GM08714 (cell line): ENCODE measurements around the gene TCP11L2.

ENCODE experiments used
- H3K4me3 ChIP-seq: fragments of 200-500 bp; sonication (Bioruptor generic); 2 replicates; pipeline ENCODE4 v1.5.1; 2014; ENCODE audit warnings: mild to moderate bottlenecking, low read length, inconsistent platforms
- ZNF274 ChIP-seq: IDR thresholded peaks from 2 replicates; pipeline ENCODE4 v1.6.1; 2012; ENCODE audit warnings: mild to moderate bottlenecking, low read depth, low read length

The TCP11L2 gene

DNA sequence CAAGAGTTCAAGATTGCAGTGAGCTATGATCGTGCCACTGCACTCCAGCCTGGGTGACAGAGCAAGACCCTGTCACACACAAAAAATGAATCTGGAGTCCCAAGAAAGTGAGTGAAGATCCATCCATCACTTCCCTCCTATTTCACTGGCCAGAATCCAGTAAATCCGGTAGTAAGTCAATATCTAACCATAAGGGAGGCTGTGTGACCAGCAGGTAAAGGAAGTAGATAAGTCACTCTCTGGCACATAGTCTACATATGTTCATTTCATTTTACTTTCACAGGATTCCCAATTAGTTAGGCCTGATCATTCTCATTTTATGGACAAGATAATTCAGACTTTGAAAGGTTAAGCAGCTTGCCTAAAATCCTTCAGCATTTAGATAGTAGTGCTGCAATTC is 11.9 kb upstream of the TCP11L2 start:
- no peak for TF ChIP-seq ZNF274
- H3K4me3 ChIP-seq: no peak overlapping the region

DNA sequence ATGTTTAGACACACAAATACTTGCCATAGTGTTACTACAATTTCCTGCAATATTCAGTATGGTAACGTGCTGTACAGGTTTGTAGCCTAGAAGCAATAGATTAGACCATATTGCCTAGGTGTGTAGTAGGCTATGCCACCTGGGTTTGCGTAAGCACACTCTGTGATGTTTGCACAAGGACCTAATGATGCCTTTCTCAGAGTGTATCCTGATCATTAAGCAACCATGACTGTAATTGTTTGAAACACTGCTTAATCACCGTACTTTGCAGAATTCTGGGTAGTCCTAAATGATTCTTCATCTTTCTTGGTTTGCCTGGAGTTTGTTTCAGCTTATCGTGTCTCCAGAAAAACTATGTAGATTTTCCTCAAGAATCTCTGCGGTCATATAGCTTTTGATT is 11.2 kb upstream of the TCP11L2 start:
- TF ChIP-seq ZNF274: no peak

DNA sequence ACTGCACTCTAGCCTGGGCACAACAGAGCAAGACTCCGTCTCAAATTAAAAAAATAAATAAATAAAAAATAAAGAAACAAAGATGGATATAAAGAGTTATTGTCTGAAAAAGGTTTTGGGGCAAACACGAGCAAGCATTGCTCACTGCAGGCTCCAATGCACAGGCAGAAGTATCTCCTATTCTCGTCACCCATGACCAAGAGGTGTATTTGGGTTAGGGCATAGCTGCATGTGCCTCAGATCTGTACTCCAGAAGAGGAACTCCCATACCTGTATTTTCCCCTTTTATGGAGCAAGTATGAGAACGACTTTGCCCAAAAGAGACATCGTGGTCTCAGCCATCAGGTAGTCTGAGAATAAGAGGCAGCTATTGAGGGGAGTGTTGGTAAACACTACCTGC is 10.2 kb upstream of the TCP11L2 start:
- TF ChIP-seq ZNF274: no peak
- H3K4me3 ChIP-seq: no peak overlapping the region

More for the DNA sequence above, 11.2 kb upstream of the TCP11L2 start:
- no peak overlapping the region for H3K4me3 ChIP-seq

DNA sequence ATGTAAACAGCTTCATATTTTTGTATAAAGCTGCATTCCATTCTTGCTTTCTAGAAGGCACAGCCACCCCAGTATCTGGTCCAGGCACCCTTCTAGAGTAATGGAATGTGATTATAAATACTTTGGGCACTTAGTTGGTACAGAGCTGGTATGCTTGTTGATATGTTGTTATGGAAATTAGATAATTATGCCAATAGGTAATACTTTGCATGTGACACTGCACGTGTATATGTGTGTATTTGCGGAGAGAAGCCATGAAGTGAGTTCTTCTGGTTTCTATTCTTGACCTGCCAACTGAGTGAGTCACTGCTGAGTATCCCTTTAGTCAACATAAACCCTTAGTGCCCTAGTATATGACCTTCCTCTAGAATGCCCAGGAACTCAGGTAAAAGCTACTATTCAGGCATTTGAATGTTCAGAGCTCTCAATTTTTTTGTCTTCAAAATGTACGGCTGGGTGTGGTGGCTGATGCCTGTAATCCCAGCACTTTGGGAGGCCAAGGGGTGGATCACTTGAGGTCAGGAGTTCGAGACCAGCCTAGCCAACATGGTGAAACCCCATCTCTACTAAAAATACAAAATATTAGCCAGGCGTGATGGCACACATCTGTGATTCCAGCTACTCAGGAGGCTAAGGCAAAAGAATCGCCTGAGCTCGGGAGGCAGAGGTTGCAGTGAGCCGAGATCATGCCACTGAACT is 6.2 kb upstream of the TCP11L2 start:
- no peak for TF ChIP-seq ZNF274

GRCh38 chr12:106297075-106297474 is 5.5 kb upstream of the TCP11L2 start:
- H3K4me3 ChIP-seq: no peak overlapping the region
- TF ChIP-seq ZNF274: no peak

More for the DNA sequence above, 6.2 kb upstream of the TCP11L2 start:
- no peak overlapping the region for H3K4me3 ChIP-seq

- H3K4me3 ChIP-seq: no peak overlapping the region
- no peak for TF ChIP-seq ZNF274
These were observed 4.9 kb upstream of the TCP11L2 start for GRCh38 chr12:106297681-106298080.

- no peak for TF ChIP-seq ZNF274
- H3K4me3 ChIP-seq: no peak overlapping the region
These were observed 3.2 kb upstream of the TCP11L2 start for GRCh38 chr12:106299202-106299774.

DNA sequence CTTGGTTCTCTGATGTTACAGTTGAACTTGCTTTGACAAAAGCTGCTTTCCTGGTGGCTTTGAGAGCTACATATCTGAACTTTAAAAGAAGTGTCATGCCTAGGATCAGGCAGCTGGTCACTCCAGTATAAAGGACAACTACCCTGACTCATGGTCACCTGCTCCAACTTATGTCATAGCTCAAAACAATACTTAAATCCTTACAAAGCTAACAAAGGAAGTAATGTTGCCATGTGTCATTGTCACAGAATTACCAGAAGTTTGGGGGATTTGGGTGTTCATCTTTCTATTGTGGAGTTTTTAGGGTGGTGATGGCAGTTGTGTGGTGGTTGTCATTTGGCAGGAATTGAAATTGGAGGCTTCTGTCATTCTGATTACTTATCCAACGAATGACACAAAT is 1.8 kb upstream of the TCP11L2 start:
- no peak overlapping the region for H3K4me3 ChIP-seq
- TF ChIP-seq ZNF274: no peak

- no peak for TF ChIP-seq ZNF274
- no peak overlapping the region for H3K4me3 ChIP-seq
These were observed 1.3 kb upstream of the TCP11L2 start for GRCh38 chr12:106301241-106301610.

- no peak for TF ChIP-seq ZNF274
These were observed 767 bp upstream of the TCP11L2 start for GRCh38 chr12:106301611-106302321.

GRCh38 chr12:106303202-106303820 is 778 bp downstream of the TCP11L2 start:
- TF ChIP-seq ZNF274: no peak
- H3K4me3 ChIP-seq: peak overlapping the region; percentile 81

More at GRCh38 chr12:106301611-106302321, 767 bp upstream of the TCP11L2 start:
- H3K4me3 ChIP-seq: peak overlapping the region; percentile 81

GRCh38 chr12:106304001-106304421 is 1.5 kb downstream of the TCP11L2 start:
- no peak overlapping the region for H3K4me3 ChIP-seq
- TF ChIP-seq ZNF274: no peak

- no peak overlapping the region for H3K4me3 ChIP-seq
- no peak for TF ChIP-seq ZNF274
These were observed 2.3 kb downstream of the TCP11L2 start for GRCh38 chr12:106304797-106305196.

DNA sequence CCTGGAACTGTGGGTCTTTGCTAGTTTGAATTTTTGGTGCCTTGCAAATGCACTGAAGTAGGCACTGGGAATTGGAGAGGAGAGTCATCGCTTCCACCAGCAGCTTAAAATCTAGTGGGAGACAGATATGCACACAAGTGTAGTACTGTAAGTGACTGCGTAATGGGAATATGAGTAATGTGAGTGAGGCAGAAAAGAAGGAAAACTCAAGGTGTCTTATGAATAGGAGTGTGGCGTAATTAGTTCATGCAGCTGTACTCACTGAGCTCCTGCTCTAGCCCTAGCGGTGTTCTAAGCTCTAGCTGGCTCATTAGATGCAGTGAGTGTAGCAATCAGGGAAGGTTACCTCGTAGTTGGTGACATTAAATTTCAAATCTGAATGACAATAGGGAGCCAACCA is 2.8 kb downstream of the TCP11L2 start:
- no peak overlapping the region for H3K4me3 ChIP-seq
- TF ChIP-seq ZNF274: no peak

DNA sequence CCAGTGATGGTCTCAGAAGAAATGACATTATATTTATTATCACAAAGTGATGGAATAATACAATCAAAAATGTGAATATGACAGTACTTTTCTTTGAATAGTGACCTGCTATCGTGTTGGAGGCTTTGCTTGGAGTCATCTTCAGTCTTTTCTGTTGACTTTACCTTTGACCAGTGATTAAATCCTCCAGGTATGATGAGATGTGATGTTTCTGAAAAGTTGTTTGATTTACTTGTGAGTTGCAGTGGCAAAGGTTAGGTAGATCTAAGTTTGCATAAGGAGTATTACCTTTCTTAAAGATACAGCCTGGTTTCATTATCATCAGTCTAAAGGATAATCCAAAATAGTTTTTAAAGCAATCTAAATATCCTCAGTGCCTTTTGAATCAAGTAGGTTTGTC is 4.6 kb downstream of the TCP11L2 start:
- no peak overlapping the region for H3K4me3 ChIP-seq
- no peak for TF ChIP-seq ZNF274

DNA sequence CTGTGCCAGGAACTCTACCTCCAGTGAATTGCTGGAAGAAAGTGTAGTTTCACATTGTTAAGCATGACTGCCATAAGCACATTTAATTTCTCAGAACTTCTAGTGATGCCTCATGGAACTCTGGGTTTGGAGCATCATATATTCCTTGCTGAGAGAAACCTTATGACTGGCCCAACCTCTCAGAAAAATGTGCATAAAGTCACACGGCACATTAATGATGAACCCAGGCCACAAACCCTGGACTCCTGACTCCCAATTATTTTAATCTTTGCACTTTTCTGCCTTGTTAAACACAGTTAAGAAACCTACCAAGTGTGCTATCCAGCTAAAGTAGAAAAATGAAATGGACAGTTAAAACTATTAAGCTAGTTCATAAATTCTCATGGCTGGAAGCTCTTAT is 5.6 kb downstream of the TCP11L2 start:
- no peak for TF ChIP-seq ZNF274

More for the DNA sequence above, 5.6 kb downstream of the TCP11L2 start:
- no peak overlapping the region for H3K4me3 ChIP-seq
